ENCODE measurements around the gene PARP12.

Gene PARP12

DNA sequence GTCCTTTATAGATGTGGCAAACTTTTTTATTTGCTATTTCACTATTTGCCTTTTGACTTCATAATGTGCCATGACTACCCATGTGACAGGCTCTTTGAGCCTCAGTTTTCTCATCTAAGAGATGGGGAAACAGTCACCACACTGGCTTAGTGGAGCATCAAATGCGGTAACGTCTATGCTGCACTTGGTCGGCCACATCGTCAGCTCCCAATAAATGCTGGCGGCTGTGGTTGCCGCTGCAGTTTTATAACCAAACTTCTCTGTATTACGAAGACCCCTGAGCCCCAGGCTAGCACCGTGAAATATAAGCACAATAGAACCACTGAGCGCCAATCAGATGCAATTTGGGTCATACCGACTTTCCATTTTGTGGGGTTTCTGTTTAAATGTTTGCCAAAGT is 56.2 kb downstream of the PARP12 start:
- DNase-seq (ENCODE audit: low read depth, low spot score): no peak
- no peak for TF ChIP-seq ZNF274 (IDR thresholded peaks at IDR 0.05; ENCODE audit: low read depth, low read length)
- no peak for TF ChIP-seq SUZ12 (IDR thresholded peaks at IDR 0.05; ENCODE audit: extremely low read depth, insufficient read depth, insufficient read length)
- no peak for TF ChIP-seq YY1 (IDR thresholded peaks at IDR 0.05; ENCODE audit: insufficient read depth, insufficient read length)
- Histone ChIP-seq H3K36me3 (ENCODE audit: insufficient read depth, insufficient read length, low read length) (no peaks in the 10 kb centered on the region), H3K9me3 (ENCODE audit: insufficient read depth, low read length) (no peaks in the 10 kb centered on the region), H3K27me3 (ENCODE audit: insufficient read depth, insufficient read length) (no peaks in the 10 kb centered on the region), H3K4me3 (ENCODE audit: insufficient read length, low read depth) (no peak overlapping the region), H3K4me1 (ENCODE audit: insufficient read depth, insufficient read length) (no peaks in the 10 kb centered on the region), H3K9ac (ENCODE audit: insufficient read length, low read depth) (no peak overlapping the region)

DNA sequence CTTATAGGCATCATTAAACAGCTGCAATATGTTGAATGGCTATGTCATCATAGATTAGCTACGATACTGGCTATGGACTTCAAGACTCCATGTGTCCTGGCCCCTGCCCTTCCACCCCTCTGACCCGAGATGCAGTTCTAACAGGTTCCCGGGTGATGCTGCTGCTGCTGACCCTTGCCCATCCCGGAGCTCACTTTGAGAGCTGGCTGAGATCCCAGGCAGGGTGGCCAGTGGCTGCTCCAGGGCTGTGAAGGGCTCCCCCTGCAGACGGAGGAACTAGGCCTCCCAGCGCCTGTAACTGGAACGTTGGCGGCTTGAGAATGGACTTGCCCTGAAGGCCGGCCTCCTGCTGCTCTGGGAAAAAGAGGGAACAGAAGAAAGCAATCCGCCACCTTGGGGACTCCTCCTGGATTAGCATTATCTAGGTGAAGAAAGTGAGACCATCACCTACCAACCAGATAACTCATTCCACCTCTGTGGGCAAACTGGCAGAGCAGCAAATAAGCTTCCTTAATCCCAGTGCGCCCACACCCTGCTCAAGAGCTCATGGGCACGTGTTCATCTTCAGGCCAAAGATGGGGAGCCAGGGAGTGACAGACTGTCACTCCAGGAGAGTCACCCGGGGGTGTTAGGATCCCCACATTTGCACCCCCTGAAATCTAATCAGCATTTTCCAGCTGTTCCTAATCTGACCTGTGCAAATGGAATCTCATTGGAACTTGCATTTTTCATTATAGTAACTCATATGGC is 56.8 kb downstream of the PARP12 start:
- no peak for TF ChIP-seq YY1 (IDR thresholded peaks at IDR 0.05; ENCODE audit: insufficient read depth, insufficient read length)
- TF ChIP-seq ZNF274 (IDR thresholded peaks at IDR 0.05; ENCODE audit: low read depth, low read length): no peak
- TF ChIP-seq SUZ12 (IDR thresholded peaks at IDR 0.05; ENCODE audit: extremely low read depth, insufficient read depth, insufficient read length): no peak
- H3K9me3 ChIP-seq (ENCODE audit: insufficient read depth, low read length): no peaks in the 10 kb centered on the region
- no peaks in the 10 kb centered on the region for H3K36me3 ChIP-seq (ENCODE audit: insufficient read depth, insufficient read length, low read length)
- H3K9ac ChIP-seq (ENCODE audit: insufficient read length, low read depth): no peak overlapping the region
- H3K27me3 ChIP-seq (ENCODE audit: insufficient read depth, insufficient read length): no peaks in the 10 kb centered on the region
- H3K4me1 ChIP-seq (ENCODE audit: insufficient read depth, insufficient read length): no peaks in the 10 kb centered on the region
- DNase-seq (ENCODE audit: low read depth, low spot score): peak; percentile 54
- no peak overlapping the region for H3K4me3 ChIP-seq (ENCODE audit: insufficient read length, low read depth)

DNA sequence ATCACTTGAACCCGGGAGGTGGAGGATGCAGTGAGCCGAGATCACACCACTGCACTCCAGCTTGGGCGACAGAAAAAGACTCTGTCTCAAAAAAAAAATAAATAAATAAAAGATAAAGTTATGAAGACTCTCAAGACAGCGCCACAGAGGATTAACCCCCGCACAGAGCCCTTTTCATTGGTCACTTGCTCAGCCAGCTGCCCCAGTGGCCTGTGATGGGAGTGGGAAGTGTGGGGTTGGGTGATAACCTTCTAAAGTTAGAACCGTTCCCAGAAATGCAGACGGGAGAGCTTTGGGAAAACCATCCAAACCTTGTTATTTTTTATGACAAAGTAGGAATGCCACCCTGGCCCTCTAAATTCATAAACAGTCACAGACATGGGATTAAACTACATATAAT is 57.4 kb downstream of the PARP12 start:
- TF ChIP-seq SUZ12 (IDR thresholded peaks at IDR 0.05; ENCODE audit: extremely low read depth, insufficient read depth, insufficient read length) (no peak), YY1 (IDR thresholded peaks at IDR 0.05; ENCODE audit: insufficient read depth, insufficient read length) (no peak), ZNF274 (IDR thresholded peaks at IDR 0.05; ENCODE audit: low read depth, low read length) (no peak)

GRCh38 chr7:140004672-140005071 is 58.1 kb downstream of the PARP12 start:
- no peak for DNase-seq (ENCODE audit: low read depth, low spot score)
- Histone ChIP-seq H3K36me3 (ENCODE audit: insufficient read depth, insufficient read length, low read length) (no peaks in the 10 kb centered on the region), H3K9ac (ENCODE audit: insufficient read length, low read depth) (no peak overlapping the region), H3K27me3 (ENCODE audit: insufficient read depth, insufficient read length) (no peaks in the 10 kb centered on the region), H3K4me3 (ENCODE audit: insufficient read length, low read depth) (no peak overlapping the region), H3K9me3 (ENCODE audit: insufficient read depth, low read length) (no peaks in the 10 kb centered on the region), H3K4me1 (ENCODE audit: insufficient read depth, insufficient read length) (no peaks in the 10 kb centered on the region)
- TF ChIP-seq YY1 (IDR thresholded peaks at IDR 0.05; ENCODE audit: insufficient read depth, insufficient read length): no peak
- no peak for TF ChIP-seq ZNF274 (IDR thresholded peaks at IDR 0.05; ENCODE audit: low read depth, low read length)
- no peak for TF ChIP-seq SUZ12 (IDR thresholded peaks at IDR 0.05; ENCODE audit: extremely low read depth, insufficient read depth, insufficient read length)

More for the DNA sequence above, 57.4 kb downstream of the PARP12 start:
- H3K4me3 ChIP-seq (ENCODE audit: insufficient read length, low read depth): no peak overlapping the region
- H3K9ac ChIP-seq (ENCODE audit: insufficient read length, low read depth): no peak overlapping the region
- no peak for DNase-seq (ENCODE audit: low read depth, low spot score)
- no peaks in the 10 kb centered on the region for H3K4me1 ChIP-seq (ENCODE audit: insufficient read depth, insufficient read length)
- no peaks in the 10 kb centered on the region for H3K9me3 ChIP-seq (ENCODE audit: insufficient read depth, low read length)
- no peaks in the 10 kb centered on the region for H3K27me3 ChIP-seq (ENCODE audit: insufficient read depth, insufficient read length)
- no peaks in the 10 kb centered on the region for H3K36me3 ChIP-seq (ENCODE audit: insufficient read depth, insufficient read length, low read length)

DNA sequence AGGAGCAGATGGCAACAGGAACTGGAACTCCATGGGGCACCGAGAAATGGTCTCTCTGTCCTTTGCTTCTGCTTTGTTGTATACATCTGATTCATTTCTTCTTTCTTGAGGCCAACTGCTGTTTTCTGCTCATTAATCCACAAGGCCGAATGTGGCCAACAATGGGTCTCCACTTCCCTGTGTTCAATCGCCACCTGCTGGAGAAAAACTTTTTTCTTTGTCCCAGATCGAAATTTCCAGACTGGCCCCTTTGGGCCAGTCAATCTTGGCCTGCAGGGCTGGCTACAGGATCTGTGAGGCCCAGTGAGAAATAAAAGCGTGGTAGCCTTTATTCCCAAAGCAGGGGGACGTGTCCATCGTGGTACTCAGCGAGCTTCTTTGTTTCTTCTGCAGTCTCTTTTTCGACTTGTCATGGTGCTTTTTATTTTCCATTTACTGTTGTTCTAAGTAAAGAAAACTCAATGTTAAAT is 58.8 kb downstream of the PARP12 start:
- no peak for DNase-seq (ENCODE audit: low read depth, low spot score)
- H3K27me3 ChIP-seq (ENCODE audit: insufficient read depth, insufficient read length): no peaks in the 10 kb centered on the region
- H3K9me3 ChIP-seq (ENCODE audit: insufficient read depth, low read length): no peaks in the 10 kb centered on the region
- no peak overlapping the region for H3K4me3 ChIP-seq (ENCODE audit: insufficient read length, low read depth)
- H3K9ac ChIP-seq (ENCODE audit: insufficient read length, low read depth): no peak overlapping the region
- TF ChIP-seq SUZ12 (IDR thresholded peaks at IDR 0.05; ENCODE audit: extremely low read depth, insufficient read depth, insufficient read length) (no peak), ZNF274 (IDR thresholded peaks at IDR 0.05; ENCODE audit: low read depth, low read length) (no peak), YY1 (IDR thresholded peaks at IDR 0.05; ENCODE audit: insufficient read depth, insufficient read length) (no peak)
- H3K36me3 ChIP-seq (ENCODE audit: insufficient read depth, insufficient read length, low read length): no peaks in the 10 kb centered on the region
- H3K4me1 ChIP-seq (ENCODE audit: insufficient read depth, insufficient read length): no peaks in the 10 kb centered on the region

- Histone ChIP-seq H3K4me1 (ENCODE audit: insufficient read depth, insufficient read length) (no peaks in the 10 kb centered on the region), H3K27me3 (ENCODE audit: insufficient read depth, insufficient read length) (no peaks in the 10 kb centered on the region), H3K9me3 (ENCODE audit: insufficient read depth, low read length) (no peaks in the 10 kb centered on the region), H3K36me3 (ENCODE audit: insufficient read depth, insufficient read length, low read length) (no peaks in the 10 kb centered on the region), H3K4me3 (ENCODE audit: insufficient read length, low read depth) (no peak overlapping the region), H3K9ac (ENCODE audit: insufficient read length, low read depth) (no peak overlapping the region)
- DNase-seq (ENCODE audit: low read depth, low spot score): no peak
- TF ChIP-seq YY1 (IDR thresholded peaks at IDR 0.05; ENCODE audit: insufficient read depth, insufficient read length): no peak
- no peak for TF ChIP-seq SUZ12 (IDR thresholded peaks at IDR 0.05; ENCODE audit: extremely low read depth, insufficient read depth, insufficient read length)
- TF ChIP-seq ZNF274 (IDR thresholded peaks at IDR 0.05; ENCODE audit: low read depth, low read length): no peak
These were observed 62.0 kb downstream of the PARP12 start for GRCh38 chr7:140000666-140001268.

DNA sequence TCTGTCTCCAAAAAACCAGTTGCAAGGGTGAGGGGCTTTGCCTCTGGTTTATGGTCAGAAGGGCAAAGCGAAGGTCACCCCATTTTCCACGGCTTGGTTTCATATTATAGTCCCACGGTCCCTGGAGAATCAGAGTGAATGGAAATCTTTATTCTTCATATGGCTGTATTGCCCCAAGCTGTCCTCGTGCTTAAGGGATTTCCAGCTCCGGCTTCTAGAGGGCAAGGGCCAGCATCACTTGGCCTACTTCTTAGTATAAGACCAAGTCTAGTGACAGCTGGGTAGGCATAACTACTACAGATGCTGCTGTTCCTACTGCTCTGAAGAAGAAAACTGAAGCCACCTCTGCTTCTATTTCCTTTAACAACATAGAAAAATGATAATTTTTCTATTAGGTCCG is 63.2 kb downstream of the PARP12 start:
- Histone ChIP-seq H3K9ac (ENCODE audit: insufficient read length, low read depth) (no peak overlapping the region), H3K36me3 (ENCODE audit: insufficient read depth, insufficient read length, low read length) (no peaks in the 10 kb centered on the region), H3K27me3 (ENCODE audit: insufficient read depth, insufficient read length) (no peaks in the 10 kb centered on the region), H3K4me1 (ENCODE audit: insufficient read depth, insufficient read length) (no peaks in the 10 kb centered on the region), H3K9me3 (ENCODE audit: insufficient read depth, low read length) (no peaks in the 10 kb centered on the region), H3K4me3 (ENCODE audit: insufficient read length, low read depth) (no peak overlapping the region)
- DNase-seq (ENCODE audit: low read depth, low spot score): no peak
- TF ChIP-seq YY1 (IDR thresholded peaks at IDR 0.05; ENCODE audit: insufficient read depth, insufficient read length) (no peak), ZNF274 (IDR thresholded peaks at IDR 0.05; ENCODE audit: low read depth, low read length) (no peak), SUZ12 (IDR thresholded peaks at IDR 0.05; ENCODE audit: extremely low read depth, insufficient read depth, insufficient read length) (no peak)
